AG04450 (cell line): ENCODE measurements around the gene MIEF1. TPM values are rescaled to one million over a fixed set of nuclear protein-coding genes. Genes with fewer than 3 reads are reported as not detected.

Experiments
- CTCF ChIA-PET: fragments of 300-600, 350-600 bp; formaldehyde crosslinking; extraction: SDS; loops from one replicate; lab custom pipeline; 2022; ENCODE audit warnings: antibody characterized with exemption, inconsistent platforms; lab: Charles Lee
- POLR2A ChIA-PET: fragments of 350-600 bp; formaldehyde crosslinking; extraction: SDS; loops from one replicate; lab custom pipeline; 2021; ENCODE audit warnings: antibody characterized with exemption, inconsistent platforms; lab: Yijun Ruan, JAX
- DNase-seq: peaks from one replicate; pipeline ENCODE4 v3.0.0-alpha.2; 2011; ENCODE audit warnings: low read depth, low spot score
- H3K27ac ChIP-seq: one replicate; pipeline ENCODE4 v1.5.1; 2012; ENCODE audit warnings: low read depth, low read length, control low read depth
- H3K27me3 ChIP-seq: one replicate; pipeline ENCODE4 v1.6.0; 2012; ENCODE audit warnings: low read length; ENCODE audit not compliant: control insufficient read depth, insufficient read depth
- H3K4me3 ChIP-seq: 2 replicates; pipeline ENCODE4 v1.5.1; 2011; ENCODE audit warnings: mild to moderate bottlenecking, low read depth, low read length, control low read depth
- H3K9me3 ChIP-seq: 2 replicates; pipeline ENCODE4 v1.5.1; 2012; ENCODE audit warnings: low read length; ENCODE audit not compliant: control insufficient read depth, insufficient read depth
- CTCF ChIP-seq: IDR thresholded peaks from 2 replicates; pipeline ENCODE4 v1.5.1; 2011; ENCODE audit warnings: low read depth, low read length, control low read depth, inconsistent platforms
- polyA plus RNA-seq: library from polyadenylated mRNA; depleted of rRNA; stranded (reverse); fragments of >200 nt; gene quantifications from 2 replicates; pipeline ENCODE4 v1.2.3, GENCODE V29; 2011

The MIEF1 gene
- polyA plus RNA-seq, 1 experiment = 18.9 TPM

GRCh38 chr22:39560127-39560526 lies 58.0 kb downstream of the MIEF1 start:
- H3K27ac ChIP-seq = no peak overlapping the region
- H3K27me3 ChIP-seq = peaks cover 56% of the 10 kb centered on the region
- no peak for DNase-seq
- CTCF ChIA-PET = interaction anchor here (0.6 to 0.7 kb wide), 2 partner anchors 194 to 293 kb away, joined by 3 to 9 read pairs; no protein-coding TSS in a partner anchor
- POLR2A ChIA-PET = interaction anchor here (0.6 kb wide), 1 partner anchor 389 kb away, joined by 4 read pairs; no protein-coding TSS in a partner anchor
- no peak overlapping the region for H3K4me3 ChIP-seq
- peaks cover 2% of the 10 kb centered on the region; the same call in 1 of the 2 replicates for H3K9me3 ChIP-seq
- no peak for TF ChIP-seq CTCF

DNA sequence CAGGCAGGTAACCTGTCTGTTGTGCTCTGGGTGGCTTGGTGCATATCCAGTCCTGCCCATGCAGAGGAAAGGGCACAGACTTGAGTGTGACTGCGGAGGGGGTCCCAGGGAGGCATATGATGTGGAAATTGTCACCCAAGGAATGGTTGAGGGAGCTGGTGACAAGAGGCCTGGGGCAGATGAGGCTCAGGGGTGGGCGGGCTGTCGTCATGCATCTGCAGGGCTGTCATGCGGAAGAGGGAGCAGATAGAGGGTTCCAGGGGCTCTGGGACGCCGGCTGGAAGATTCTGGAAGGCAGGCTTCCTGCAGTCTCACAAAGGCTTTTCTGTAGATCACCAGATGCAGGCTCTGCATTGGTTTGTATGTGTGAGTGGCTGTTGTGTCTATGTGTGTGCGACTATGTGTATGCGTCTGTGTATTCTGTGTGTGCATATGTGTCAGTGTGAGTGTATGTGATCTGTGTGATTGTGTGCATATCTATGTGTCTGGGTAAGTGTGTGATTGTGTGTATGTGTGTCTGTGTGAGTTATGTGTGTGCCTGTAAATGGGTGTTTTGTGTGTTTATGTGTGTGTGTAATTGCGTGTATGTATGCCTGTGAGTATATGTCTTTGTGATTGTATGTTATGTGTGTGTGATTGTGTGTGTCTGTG lies 60.9 kb downstream of the MIEF1 start:
- Histone ChIP-seq H3K4me3 (no peak overlapping the region), H3K27me3 (peaks cover 38% of the 10 kb centered on the region), H3K27ac (no peak overlapping the region), H3K9me3 (peaks cover 2% of the 10 kb centered on the region; the same call in 1 of the 2 replicates)
- CTCF ChIA-PET = no interaction called here
- no peak for TF ChIP-seq CTCF
- no peak for DNase-seq
- POLR2A ChIA-PET = no interaction called here

DNA sequence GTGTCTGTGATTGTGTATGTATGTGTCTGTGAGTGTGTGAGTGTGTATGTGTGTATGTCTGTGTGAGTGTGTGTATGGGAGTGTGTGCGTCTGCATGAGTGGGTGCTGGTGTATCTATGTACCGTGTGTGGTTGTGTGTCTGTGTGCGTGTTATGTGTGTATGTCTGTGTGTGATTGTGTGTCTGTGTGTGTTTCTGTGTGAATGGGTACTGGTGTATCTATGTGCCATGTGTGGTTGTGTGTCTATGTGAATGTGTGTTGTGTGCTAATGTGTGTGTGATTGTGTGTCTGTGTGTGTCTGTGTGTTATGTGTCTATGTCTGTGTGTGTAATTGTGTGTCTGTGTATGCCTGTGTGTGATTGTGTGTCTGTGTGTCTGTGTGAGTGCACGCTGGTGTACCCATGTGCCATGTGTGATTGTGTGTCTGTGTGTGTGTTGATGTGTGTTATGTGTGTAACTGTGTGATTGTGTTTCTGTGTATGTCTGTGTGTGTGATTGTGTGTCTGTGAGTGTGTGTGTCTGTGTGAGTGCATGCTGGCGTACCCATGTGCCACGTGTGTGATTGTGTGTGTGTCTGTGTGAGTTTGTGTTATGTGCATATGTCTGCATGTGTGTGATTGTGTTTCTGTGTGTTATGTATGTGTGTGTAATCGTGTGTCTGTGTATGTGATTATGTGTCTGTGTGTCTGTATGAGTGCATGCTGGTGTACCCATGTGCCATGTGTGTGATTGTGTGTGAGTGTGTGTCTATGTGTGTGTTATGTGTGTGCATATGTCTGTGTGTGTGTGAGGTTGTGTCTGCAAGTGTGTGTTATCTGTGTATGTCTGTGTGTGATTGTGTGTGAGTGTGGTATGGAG lies 61.7 kb downstream of the MIEF1 start:
- no peak for DNase-seq
- no peak for TF ChIP-seq CTCF
- CTCF ChIA-PET = no interaction called here
- Histone ChIP-seq H3K4me3 (no peak overlapping the region), H3K27ac (no peak overlapping the region), H3K9me3 (peaks cover 2% of the 10 kb centered on the region; the same call in 1 of the 2 replicates), H3K27me3 (peaks cover 34% of the 10 kb centered on the region)
- POLR2A ChIA-PET = no interaction called here

DNA sequence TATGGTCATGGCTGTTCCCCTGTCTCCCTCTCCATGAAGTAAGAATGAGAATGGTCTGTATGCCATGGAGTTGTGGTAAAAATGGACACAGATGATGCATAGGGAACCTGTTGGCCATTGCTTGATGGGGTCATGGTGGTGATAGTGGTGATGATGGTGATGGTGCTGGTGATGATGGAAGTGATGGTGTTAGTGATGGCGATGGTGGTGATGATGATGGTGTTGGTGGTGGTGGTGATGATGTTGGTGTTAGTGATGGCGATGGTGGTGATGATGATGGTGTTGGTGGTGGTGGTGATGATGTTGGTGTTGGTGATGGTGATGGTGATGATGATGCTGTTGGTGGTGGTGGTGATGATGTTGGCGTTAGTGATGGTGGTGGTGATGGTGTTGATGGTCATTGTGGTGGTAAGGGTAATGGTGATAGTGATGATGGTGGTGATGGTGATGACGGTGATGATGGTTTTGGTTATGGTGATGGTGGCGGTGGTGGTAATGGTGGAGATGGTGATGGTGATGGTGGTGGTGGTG lies 63.4 kb downstream of the MIEF1 start:
- POLR2A ChIA-PET = no interaction called here

More for the DNA sequence above, 63.4 kb downstream of the MIEF1 start:
- no peak for DNase-seq
- Histone ChIP-seq H3K4me3 (no peak overlapping the region), H3K27ac (no peak overlapping the region), H3K9me3 (peaks cover 5% of the 10 kb centered on the region), H3K27me3 (peaks cover 21% of the 10 kb centered on the region)
- no peak for TF ChIP-seq CTCF
- CTCF ChIA-PET = interaction anchor here (0.8 kb wide), 1 partner anchor 471 kb away, joined by 3 read pairs; no protein-coding TSS in a partner anchor
